ENCODE measurements around the gene TM9SF4.

The TM9SF4 gene

DNA sequence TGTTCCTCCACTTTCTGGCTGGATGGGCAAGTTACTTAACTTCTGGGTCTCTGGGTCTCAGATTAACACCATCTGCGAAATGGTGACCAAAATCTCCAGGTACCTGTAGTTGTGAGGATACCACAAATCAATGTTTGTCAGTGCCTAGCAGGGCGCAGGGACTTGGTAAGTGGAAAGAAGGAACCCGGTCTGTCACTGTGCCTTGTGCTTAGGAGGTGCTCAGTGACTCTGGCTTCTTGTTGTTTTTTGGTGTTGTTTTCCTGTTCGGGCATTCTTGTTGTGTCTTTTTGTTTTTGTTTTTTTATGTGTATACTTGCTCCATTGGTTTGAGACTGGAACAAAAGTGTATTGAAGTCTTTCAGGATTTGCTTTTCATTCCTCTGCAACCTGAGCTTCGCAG is 17.8 kb downstream of the TM9SF4 start:
- DNase-seq (ENCODE audit: low spot score) = no peak

DNA sequence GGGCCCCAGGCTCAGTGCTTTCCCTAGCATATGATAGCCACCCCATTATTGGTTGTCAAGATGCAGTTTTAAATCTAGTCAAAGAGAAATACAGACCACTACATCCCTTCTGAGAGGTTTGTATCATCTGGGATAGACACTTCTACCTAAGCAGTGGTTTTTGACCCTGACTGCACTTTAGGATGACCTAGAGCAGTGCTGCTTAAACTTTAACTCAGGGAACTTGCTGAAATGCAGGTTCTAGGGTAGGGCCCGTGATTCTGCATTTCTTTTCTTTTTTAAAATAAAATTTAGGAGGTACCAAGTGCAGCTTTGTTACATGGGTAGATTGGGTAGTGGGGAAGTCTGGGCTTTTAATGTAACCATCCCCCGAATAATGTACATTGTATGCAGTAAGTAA is 18.7 kb downstream of the TM9SF4 start:
- DNase-seq (ENCODE audit: low spot score) = no peak

DNA sequence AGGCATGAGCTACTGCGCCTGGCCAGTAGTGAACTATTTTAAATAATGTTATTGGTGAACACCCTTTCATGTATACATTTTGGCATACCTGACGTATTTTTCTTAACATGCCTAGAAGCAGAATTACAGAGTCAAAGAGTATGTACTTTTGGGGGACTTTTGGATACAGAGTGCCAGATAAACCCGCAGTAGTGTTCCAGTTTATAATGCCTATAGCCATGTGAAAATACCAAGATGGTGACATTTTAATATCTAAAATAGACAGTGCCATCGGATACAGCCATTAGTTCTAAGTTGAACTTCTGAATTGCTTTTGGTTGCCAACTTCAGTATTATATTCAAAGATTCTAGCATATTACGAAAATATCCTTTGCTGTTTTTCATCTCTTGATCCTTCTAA is 20.3 kb downstream of the TM9SF4 start:
- DNase-seq (ENCODE audit: low spot score) = no peak

DNA sequence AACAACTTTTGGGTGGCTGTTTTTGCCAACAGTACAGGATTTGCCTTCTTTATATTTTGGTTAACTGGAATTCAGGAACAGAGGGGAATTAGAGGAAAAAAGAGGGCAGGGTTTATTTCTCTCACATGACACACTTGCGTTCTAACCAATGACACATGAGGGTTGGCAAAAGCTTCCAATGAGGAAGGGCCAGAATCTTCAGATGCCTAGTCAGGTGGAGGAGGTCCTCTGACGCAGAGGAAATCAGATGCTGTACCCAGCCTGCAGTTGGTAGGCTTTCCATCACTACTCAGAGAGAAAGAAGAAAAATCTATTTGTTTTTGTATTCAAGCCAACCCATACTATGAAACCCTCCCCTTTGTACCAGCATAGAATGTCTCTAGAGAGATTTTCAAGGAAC is 20.8 kb downstream of the TM9SF4 start:
- no peak for DNase-seq (ENCODE audit: low spot score)

DNA sequence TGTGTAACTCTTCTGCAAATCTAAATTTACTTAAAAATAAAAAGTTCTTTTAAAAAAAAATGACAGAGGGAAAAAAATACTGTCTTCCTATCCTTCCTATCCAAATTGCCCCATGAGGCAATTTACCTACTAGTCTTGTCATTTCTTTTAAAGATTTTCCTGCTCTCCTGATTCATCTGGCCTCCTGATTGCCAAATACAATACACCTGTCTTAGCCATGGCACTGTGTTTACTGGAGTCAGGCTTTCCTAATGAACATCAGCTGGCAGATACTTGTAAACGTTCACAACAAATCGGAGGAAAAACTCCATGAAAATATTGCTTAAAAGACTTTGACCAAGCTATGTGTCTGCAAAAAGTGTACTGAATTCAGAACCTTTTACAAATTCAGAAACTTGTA is 21.5 kb downstream of the TM9SF4 start:
- DNase-seq (ENCODE audit: low spot score) = no peak

DNA sequence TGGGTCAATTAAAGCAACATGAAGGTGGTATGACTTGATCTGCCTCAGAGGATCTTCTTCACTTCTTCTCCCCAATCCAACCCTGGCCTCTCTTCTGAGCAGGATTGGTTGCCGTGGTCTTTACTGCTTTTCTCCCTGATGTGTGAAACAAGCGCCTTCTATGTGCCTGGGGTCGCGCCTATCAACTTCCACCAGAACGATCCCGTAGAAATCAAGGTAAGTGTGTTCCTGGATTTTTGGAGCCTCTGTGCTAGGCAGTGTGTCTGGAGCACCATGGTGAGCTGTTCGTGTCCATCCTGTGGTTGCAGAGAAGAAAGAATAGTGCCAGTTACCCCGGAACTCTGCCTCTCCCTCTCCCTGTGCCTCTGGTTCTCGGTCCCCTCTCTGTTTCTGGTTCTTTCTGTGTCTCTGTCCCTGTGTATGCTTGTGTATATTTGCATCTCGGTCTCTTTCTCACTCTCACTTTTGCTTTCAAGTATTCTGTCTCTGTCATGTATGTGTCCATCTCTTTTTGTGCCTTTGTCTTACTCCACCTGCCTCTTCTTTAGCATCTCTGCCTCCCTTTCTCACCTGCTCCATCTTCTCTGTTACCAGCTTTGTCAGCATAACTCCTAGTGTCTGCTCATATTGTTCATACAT is 23.5 kb downstream of the TM9SF4 start:
- DNase-seq (ENCODE audit: low spot score) = no peak

DNA sequence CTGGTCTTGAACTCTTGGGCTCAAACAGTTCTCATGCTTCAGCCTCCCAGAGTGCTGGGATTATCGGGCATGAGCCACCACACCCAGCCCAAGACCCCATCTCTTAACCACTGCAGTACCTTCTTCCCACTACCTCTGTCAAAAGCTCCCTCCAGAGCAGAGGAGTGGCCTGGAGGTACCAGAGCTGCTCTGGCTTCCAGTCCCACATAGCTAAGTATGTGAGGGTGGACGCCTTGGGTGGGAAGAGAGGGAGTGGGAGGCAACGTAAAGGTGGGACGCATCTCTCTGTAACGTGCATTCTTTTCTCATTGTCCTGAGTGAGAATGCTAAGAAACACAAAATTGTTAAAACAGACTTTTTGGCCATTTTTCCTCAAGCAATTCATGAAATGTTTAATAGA is 24.5 kb downstream of the TM9SF4 start:
- DNase-seq (ENCODE audit: low spot score) = no peak

DNA sequence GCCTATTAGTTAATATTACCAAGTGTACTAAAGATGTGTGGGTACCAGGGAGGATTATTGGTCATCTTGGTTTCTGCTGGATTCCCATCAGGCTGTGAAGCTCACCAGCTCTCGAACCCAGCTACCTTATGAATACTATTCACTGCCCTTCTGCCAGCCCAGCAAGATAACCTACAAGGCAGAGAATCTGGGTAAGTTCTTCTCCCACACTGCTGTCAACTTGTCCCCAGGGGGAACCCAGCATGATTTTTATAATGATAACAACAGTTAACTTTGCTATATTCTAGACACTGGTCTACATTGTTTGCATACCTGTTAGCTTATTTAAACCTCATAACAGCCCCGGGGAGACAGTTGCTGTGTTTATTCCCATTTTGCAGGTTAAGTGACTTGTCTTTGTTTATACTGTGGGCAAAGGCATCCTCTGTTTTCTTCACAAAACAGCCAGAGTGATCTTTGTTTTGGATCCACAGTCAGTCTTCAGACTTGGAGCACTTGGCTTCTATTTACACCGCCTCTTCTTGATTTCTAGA is 26.5 kb downstream of the TM9SF4 start:
- no peak for DNase-seq (ENCODE audit: low spot score)

DNA sequence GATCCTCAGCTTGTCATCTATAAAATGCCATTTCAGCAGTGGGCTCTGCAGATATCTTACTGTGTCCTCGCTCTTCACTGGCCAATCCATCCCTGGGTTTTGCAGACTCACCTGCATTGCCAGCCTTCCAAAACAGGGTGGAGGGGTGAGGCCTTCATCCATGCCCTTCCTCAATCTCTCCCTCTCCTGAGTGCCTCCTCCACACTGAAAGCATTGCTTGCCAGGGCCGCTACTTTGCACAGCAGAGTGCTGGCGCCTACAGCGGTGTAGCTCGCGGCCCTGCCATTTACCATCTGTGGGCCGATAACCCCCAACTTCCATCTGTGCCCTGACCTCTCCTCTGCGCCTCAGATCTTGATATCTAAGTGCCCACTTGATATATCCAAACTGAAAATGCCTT is 29.4 kb downstream of the TM9SF4 start:
- DNase-seq (ENCODE audit: low spot score) = no peak

DNA sequence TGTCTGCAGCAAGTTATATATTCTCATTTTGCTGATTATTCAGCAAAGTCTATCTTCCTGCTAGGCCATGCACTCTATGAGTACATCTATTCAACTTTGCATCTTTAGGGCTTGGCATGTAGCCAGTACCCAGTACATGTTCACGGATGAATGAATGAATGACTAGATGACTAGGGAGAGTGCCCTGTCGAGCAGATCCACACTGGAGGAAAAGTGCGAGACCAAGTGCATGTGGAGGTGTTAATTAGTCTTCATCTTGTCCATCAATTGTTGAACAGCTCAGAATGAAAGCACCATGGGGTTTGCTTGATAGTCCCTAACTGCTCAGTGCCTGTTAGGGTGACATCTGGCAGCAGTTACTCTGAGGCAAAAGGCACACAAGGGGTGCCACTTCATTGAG is 30.4 kb downstream of the TM9SF4 start:
- no peak for DNase-seq (ENCODE audit: low spot score)

DNA sequence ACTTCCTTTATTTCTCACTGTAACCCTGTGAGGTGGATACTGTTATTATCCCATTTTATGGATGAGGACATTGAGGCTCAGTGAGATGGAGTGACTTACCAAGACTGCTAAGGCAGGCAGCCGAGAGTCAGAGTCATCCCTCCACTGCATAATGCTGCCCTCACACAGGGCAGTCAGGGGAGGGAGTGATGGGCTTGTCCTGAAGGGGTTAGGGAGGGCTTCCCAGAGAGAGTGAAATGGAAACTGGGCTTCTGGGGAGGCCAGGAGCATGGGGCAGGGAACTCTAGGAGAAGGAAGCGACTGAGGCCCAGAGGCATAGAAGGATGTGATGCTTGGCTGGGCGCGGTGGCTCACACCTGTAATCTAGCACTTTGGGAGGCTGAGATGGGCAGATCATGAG is 31.1 kb downstream of the TM9SF4 start:
- DNase-seq (ENCODE audit: low spot score) = no peak

DNA sequence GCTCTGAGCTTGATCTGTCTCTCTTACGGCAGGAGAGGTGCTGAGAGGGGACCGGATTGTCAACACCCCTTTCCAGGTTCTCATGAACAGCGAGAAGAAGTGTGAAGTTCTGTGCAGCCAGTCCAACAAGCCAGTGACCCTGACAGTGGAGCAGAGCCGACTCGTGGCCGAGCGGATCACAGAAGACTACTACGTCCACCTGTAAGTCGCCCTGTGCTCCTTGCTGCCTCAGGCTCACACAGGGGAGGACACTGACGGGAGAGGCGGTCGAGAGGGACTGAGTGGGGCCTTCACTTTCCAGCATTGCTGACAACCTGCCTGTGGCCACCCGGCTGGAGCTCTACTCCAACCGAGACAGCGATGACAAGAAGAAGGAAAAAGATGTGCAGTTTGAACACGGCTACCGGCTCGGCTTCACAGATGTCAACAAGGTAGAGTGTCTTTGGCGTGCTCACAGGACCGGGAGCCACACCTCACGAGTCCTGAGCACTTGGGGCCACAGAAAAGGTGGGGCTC is 32.0 kb downstream of the TM9SF4 start:
- DNase-seq (ENCODE audit: low spot score) = no peak

DNA sequence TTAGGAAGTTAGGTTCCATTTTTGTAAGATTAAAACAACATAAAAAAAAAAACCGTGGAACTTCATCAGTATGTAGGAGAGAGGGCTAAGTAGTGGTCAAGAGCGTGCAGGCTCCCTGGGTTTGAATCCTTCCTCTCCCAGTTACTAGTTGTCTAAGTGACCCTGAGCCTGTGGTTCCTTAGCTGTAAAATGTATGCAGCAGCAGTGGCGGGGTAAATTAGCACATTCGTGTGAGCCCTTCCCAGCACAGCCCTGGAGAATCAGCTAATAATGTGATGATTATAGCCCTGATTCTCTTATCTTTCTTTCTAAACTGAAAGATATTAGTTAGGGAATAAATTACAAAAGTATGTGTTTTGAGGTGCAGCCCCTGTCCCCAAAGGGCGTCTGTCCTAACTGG is 32.6 kb downstream of the TM9SF4 start:
- DNase-seq (ENCODE audit: low spot score) = no peak

DNA sequence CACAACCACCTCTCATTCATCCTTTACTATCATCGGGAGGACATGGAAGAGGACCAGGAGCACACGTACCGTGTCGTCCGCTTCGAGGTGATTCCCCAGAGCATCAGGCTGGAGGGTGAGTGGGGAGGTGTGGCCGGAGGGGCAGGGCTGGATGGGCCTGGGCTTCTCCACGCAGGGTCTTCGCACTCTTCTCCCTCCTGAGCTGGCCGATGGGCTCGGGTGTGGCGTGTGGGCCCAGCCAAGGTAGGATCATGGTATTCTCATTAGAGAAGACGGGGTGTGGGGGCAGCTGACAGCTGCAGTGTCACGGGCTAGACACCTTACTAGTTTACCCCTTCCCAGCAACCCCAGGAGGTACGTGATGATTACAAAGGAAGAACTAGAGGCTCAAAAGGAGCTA is 33.5 kb downstream of the TM9SF4 start:
- DNase-seq (ENCODE audit: low spot score) = no peak

DNA sequence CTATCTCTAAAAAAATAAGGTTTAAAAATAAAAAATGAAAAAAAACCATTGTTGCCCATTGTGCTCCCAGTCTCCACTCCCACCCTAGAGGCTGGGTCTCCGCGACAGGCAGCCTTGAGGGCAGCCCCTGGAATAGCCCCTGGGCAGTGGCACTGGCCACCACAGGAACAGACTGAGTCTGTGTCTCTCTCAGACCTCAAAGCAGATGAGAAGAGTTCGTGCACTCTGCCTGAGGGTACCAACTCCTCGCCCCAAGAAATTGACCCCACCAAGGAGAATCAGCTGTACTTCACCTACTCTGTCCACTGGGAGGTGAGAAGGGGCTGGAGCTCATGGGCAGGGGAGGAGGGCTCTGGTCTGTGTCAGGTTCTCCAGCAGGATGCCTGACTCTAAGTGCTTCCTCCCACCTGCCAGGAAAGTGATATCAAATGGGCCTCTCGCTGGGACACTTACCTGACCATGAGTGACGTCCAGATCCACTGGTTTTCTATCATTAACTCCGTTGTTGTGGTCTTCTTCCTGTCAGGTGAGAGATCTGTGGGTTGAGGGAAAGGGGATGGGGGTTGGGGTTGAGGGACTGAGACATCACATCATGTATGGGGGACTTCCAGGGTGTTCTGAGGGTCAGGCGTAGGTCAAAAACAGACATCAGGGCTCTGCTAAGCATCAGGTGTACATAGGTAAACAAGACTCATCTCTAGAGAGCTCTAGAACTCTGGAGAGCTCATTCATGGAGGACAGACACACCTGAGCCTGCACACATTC is 35.6 kb downstream of the TM9SF4 start:
- no peak for DNase-seq (ENCODE audit: low spot score)

DNA sequence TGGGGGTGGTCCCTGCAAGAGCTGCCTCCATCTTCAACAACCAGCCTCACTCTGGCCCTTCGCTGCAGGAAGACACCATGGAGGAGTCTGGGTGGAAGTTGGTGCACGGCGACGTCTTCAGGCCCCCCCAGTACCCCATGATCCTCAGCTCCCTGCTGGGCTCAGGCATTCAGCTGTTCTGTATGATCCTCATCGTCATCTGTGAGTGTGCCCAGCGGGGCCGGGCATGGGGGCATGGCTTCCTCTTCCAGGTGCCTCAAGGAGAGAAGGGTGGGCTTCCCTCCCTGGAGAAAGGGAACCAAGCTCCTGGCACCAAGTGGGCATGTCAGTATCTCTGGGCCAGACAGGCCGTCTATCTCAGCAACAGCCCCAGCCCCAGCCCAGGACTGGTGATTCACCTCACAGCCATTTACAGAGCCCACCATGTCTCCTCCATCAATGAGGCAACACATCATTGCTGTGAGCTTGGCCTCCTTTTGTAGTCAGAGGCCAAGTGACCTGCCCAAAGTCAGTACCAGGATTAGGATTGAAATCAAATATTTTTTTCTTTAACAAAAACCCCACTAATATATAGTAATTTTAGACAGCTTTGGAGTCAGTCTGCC is 40.2 kb downstream of the TM9SF4 start:
- DNase-seq (ENCODE audit: low spot score) = no peak

DNA sequence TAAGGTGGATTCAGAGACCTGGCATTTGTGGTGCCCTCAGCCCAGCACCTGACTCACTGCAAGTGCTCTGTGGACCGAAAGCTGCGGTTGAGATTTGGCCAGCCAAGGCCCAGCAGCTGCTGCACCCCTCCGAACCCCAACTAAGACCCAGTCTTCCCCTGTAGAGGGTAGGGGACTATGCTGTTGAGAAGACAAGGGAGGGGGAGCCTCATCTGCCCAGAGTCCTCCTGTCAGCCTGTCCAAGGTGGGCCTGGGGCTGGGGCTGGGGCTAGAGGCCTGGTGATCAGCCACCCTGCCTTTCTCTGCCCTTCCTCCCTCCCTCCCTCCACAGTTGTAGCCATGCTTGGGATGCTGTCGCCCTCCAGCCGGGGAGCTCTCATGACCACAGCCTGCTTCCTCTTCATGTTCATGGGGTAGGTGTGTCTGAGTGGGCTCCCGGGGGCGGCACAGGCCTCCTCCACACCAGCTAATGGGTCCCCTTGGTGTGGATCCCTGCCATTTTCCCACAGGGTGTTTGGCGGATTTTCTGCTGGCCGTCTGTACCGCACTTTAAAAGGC is 40.9 kb downstream of the TM9SF4 start:
- no peak for DNase-seq (ENCODE audit: low spot score)

DNA sequence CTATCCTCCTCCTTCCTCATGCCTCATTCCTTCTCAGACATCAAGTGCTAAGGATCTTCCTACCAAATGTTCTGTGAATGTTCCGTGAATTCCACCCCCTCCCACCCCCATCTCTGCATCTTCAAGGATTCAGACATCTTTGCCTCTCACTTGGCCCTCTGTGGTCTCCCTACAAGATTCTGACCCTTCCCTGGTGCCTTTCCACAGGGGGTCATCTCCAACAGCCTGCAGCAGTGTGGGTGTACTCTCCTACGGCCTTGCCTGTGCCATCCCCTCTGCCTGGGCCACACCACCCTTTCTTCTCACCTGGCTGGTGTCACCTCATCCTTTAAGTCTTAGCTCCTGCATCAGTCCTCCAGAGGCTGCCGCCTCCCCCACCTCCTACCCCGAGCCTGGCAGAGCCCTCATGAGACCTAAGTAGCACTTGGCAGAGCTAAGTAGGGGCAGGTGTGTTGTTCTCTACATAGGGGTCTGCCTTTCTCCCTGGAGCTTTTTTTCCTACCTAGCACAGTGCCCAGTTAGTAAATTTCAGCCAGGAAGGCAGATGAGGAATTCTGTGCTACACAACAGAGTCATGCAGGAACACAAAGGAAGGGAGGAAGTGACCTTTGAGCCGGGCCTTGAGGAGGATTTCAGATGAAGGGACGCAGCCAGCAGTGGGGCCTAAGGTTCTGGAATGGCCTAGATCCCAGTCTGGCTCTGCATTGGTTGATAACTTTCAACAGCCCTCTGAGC is 43.1 kb downstream of the TM9SF4 start:
- no peak for DNase-seq (ENCODE audit: low spot score)

DNA sequence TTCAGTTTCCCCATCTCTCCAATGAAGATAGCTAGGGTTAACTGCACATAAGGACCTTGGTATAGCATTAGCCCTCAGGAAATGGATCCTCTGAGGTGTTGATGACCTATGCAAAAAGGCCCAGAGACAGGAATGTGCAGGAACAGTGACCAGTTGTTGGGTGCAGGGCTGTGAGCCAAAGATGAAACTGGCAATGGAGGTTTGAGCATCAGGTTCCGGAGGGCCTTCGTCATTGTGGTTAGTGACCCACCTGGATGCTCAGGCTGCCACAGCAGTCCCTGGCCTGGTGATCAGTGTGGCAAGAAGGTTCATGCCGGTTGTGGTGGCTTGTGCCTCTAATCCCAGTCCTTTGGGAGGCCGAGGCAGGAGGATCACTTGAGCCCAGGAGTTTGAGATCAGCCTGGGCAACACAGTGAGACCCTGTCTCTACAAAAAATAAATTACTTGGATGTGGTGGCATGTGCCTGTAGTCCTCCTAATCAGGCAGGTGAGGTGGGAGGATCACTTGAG is 43.7 kb downstream of the TM9SF4 start:
- no peak for DNase-seq (ENCODE audit: low spot score)

DNA sequence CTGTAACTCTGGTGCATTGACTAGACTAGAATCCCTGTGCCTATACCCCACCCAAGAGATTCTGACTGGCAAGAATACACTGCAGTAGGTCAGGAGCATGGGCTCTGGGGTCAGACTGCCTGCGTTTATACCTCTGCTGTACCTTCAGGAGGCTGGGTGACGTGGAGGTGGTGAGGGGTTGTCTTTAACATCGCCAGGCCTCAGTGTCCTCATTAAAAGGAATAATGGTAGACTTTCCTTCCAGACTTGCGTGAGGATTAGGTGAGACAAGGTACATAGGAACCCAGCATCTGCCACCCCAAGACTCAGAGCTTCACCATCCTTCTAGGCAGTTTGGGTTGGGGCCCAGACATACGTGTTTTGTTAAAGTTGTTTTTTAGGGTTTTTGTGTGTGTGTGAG is 44.3 kb downstream of the TM9SF4 start:
- DNase-seq (ENCODE audit: low spot score) = no peak

DNA sequence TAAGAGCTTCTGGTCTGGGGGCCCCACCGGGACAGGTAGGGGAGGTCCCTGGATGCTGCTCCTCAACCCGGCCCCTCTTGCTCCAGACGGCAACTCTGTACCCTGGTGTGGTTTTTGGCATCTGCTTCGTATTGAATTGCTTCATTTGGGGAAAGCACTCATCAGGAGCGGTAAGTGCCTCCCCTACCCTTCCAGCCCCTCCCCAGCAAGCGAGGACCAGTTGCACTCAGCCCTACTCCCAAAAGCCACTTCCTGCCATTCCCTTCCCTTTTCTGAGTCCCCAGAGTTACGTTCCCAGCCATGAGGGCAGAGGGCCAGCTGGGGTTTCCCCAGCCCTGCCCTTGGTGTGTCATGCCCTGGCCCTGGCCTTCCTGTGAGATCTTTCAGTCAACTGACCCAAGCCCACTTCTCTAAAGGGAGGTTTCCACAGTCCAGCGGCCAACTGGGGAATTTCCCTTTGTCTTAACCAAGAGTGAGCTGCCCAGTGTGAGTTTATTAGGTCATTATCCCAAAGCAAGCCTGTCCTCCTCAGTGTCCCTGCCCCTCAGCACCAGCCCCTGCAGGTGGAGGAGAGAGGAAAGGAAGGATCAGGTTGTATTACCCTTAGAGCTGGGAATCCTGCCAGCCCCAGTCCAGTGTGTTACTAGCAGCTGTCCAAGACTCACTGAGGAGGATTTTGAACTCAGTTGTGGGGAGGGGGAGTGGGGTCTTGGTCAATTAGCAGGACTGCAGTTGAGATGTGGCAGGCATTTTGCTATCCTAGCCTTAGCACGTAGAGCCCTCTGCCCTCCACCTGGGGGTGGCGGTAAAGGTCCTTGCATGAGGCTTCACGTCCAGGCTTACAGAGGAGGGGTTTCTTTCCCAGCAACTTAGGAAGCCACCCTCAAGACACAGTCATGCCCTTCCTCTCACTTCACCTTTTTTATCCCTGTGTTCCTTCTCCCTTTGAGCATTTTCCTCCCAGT is 45.8 kb downstream of the TM9SF4 start:
- DNase-seq (ENCODE audit: low spot score) = peak; percentile 52
